Measurements from ENCODE around the gene TMEM181.

DNA sequence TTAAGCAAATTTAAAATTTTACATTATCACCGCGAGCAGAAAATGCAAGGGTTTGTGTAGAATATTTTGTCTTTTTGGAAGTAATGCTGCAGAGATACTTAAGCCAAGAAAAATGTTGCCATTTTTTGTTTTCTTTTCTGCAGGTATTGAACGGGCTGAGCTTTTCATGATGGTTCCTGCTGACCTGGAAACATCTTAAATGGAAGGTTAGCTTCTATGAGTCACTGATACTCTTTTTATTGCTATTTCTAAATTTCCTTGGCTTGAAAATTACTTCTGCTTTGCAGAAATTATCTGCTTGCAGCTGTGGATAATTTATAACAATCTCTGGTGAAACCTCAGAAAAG is 102.7 kb downstream of the TMEM181 start:
- TF ChIP-seq EZH2 (IDR thresholded peaks at IDR 0.05; ENCODE audit: low read length, missing control alignments), result no peak
- TF ChIP-seq, protein P1, sequence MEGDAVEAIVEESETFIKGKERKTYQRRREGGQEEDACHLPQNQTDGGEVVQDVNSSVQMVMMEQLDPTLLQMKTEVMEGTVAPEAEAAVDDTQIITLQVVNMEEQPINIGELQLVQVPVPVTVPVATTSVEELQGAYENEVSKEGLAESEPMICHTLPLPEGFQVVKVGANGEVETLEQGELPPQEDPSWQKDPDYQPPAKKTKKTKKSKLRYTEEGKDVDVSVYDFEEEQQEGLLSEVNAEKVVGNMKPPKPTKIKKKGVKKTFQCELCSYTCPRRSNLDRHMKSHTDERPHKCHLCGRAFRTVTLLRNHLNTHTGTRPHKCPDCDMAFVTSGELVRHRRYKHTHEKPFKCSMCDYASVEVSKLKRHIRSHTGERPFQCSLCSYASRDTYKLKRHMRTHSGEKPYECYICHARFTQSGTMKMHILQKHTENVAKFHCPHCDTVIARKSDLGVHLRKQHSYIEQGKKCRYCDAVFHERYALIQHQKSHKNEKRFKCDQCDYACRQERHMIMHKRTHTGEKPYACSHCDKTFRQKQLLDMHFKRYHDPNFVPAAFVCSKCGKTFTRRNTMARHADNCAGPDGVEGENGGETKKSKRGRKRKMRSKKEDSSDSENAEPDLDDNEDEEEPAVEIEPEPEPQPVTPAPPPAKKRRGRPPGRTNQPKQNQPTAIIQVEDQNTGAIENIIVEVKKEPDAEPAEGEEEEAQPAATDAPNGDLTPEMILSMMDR (conservative IDR thresholded peaks at IDR 0.05 in 1 of 2, IDR thresholded peaks at IDR 0.05 in 1 of 2; ENCODE audit: low read depth in 1 of 2, low read length in 2 of 2), result no peak

Data from fibroblast of lung (primary cell).